ENCODE measurements around the gene ZC3H4. TPM values are rescaled to one million over a fixed set of nuclear protein-coding genes. Genes with fewer than 3 reads are reported as not detected.

ZC3H4 gene
- total RNA-seq, 1 donor from 2014 or later = 53.1 TPM

- Mint-ChIP-seq H3K9me3 (ENCODE audit: unreplicated experiment) (no peaks in the 10 kb centered on the region), H3K27ac (ENCODE audit: unreplicated experiment) (no peak overlapping the region), H3K4me3 (ENCODE audit: unreplicated experiment) (no peak overlapping the region), H3K4me1 (ENCODE audit: unreplicated experiment) (peaks cover 9% of the 10 kb centered on the region), H3K27me3 (ENCODE audit: unreplicated experiment) (no peaks in the 10 kb centered on the region), H3K36me3 (ENCODE audit: unreplicated experiment) (peaks cover 25% of the 10 kb centered on the region)
- DNase-seq (ENCODE audit: extremely low spot score, unreplicated experiment) = no peak
- TF ChIP-seq, protein P1, sequence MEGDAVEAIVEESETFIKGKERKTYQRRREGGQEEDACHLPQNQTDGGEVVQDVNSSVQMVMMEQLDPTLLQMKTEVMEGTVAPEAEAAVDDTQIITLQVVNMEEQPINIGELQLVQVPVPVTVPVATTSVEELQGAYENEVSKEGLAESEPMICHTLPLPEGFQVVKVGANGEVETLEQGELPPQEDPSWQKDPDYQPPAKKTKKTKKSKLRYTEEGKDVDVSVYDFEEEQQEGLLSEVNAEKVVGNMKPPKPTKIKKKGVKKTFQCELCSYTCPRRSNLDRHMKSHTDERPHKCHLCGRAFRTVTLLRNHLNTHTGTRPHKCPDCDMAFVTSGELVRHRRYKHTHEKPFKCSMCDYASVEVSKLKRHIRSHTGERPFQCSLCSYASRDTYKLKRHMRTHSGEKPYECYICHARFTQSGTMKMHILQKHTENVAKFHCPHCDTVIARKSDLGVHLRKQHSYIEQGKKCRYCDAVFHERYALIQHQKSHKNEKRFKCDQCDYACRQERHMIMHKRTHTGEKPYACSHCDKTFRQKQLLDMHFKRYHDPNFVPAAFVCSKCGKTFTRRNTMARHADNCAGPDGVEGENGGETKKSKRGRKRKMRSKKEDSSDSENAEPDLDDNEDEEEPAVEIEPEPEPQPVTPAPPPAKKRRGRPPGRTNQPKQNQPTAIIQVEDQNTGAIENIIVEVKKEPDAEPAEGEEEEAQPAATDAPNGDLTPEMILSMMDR (IDR thresholded peaks at IDR 0.05) = no peak
Measured at GRCh38 chr19:47075179-47075810, 38.3 kb downstream of the ZC3H4 start.

DNA sequence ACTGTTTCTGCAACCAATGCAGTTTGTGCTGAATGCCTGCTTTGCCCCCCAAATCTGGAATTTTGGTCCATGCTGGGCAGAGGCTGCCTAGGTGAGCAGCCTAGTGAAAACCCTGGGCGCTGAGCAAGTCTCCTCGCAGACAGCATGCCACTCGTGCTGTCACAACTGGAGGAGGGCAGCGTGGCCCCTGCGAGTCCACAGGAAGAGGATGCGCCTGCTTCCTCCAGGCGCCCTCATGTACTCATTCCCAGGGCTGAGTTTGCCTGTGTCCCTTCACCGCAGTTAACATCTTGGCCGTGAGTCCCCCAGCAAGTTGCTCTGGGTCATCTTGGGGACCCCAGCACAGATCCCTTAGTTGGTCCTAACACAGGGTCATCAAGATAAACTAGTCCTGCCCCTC is 39.0 kb downstream of the ZC3H4 start:
- H3K4me3 Mint-ChIP-seq (ENCODE audit: unreplicated experiment) = no peak overlapping the region
- H3K36me3 Mint-ChIP-seq (ENCODE audit: unreplicated experiment) = peaks cover 27% of the 10 kb centered on the region
- peaks cover 5% of the 10 kb centered on the region for H3K4me1 Mint-ChIP-seq (ENCODE audit: unreplicated experiment)
- no peak for DNase-seq (ENCODE audit: extremely low spot score, unreplicated experiment)
- H3K9me3 Mint-ChIP-seq (ENCODE audit: unreplicated experiment) = no peaks in the 10 kb centered on the region
- H3K27me3 Mint-ChIP-seq (ENCODE audit: unreplicated experiment) = no peaks in the 10 kb centered on the region
- no peak overlapping the region for H3K27ac Mint-ChIP-seq (ENCODE audit: unreplicated experiment)
- TF ChIP-seq, protein P1 (IDR thresholded peaks at IDR 0.05) = no peak

DNA sequence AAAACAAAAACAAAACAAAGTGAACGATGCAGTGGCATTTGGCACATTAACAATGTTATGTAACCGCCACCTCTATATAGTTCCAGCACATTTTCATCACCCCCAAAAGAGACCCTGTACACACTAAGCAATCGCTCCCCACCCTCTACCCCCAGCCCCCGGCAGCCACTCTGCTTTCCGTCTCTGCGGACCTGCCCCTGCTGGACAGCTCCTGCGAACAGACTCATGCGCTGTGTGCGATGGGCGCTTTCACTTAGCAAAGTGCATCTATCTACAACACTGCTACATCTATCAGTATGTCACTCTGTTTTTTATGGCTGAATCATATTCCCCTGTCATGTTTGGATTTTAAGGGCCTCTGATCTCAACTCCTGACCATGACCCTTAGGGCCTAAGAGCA is 40.0 kb downstream of the ZC3H4 start:
- Mint-ChIP-seq H3K9me3 (ENCODE audit: unreplicated experiment) (no peaks in the 10 kb centered on the region), H3K4me1 (ENCODE audit: unreplicated experiment) (no peaks in the 10 kb centered on the region), H3K36me3 (ENCODE audit: unreplicated experiment) (peaks cover 27% of the 10 kb centered on the region), H3K27ac (ENCODE audit: unreplicated experiment) (no peak overlapping the region), H3K27me3 (ENCODE audit: unreplicated experiment) (no peaks in the 10 kb centered on the region), H3K4me3 (ENCODE audit: unreplicated experiment) (no peak overlapping the region)
- TF ChIP-seq, protein P1 (IDR thresholded peaks at IDR 0.05) = no peak
- DNase-seq (ENCODE audit: extremely low spot score, unreplicated experiment) = no peak

GRCh38 chr19:47072323-47072722 is 41.3 kb downstream of the ZC3H4 start:
- DNase-seq (ENCODE audit: extremely low spot score, unreplicated experiment) = no peak
- H3K4me1 Mint-ChIP-seq (ENCODE audit: unreplicated experiment) = no peaks in the 10 kb centered on the region
- peaks cover 27% of the 10 kb centered on the region for H3K36me3 Mint-ChIP-seq (ENCODE audit: unreplicated experiment)
- H3K27ac Mint-ChIP-seq (ENCODE audit: unreplicated experiment) = no peak overlapping the region
- TF ChIP-seq, protein P1 (IDR thresholded peaks at IDR 0.05) = no peak
- H3K9me3 Mint-ChIP-seq (ENCODE audit: unreplicated experiment) = no peaks in the 10 kb centered on the region
- H3K27me3 Mint-ChIP-seq (ENCODE audit: unreplicated experiment) = no peaks in the 10 kb centered on the region
- no peak overlapping the region for H3K4me3 Mint-ChIP-seq (ENCODE audit: unreplicated experiment)

DNA sequence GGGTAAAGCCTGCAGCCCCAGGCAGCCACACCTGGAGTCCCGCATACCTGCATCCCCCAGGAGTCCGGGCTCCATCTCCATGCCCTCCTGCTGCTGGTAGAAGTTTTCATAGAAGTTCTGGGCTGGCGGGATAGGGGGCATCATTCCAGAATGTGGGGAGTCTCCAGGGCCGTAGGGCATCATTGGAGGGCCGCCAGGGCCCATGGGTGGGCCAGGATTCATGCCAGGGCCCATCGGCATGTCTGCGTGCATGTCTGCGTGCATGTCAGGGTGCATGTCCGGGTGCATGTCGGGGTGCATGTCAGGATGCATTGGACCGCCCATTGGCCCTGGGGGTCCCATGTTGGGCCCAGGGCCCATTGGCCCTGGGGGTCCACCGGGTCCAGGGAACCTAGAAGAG is 41.8 kb downstream of the ZC3H4 start:
- H3K4me3 Mint-ChIP-seq (ENCODE audit: unreplicated experiment) = no peak overlapping the region
- no peak for DNase-seq (ENCODE audit: extremely low spot score, unreplicated experiment)
- no peaks in the 10 kb centered on the region for H3K4me1 Mint-ChIP-seq (ENCODE audit: unreplicated experiment)
- no peak overlapping the region for H3K27ac Mint-ChIP-seq (ENCODE audit: unreplicated experiment)
- TF ChIP-seq, protein P1 (IDR thresholded peaks at IDR 0.05) = no peak
- peaks cover 27% of the 10 kb centered on the region for H3K36me3 Mint-ChIP-seq (ENCODE audit: unreplicated experiment)
- H3K9me3 Mint-ChIP-seq (ENCODE audit: unreplicated experiment) = no peaks in the 10 kb centered on the region
- no peaks in the 10 kb centered on the region for H3K27me3 Mint-ChIP-seq (ENCODE audit: unreplicated experiment)

Measured in osteocyte (in vitro differentiated cells).